Fibroblast of skin of left biceps (primary cell): ENCODE measurements around the gene GPR89A.
"Not testable (repeated sequence)": the region's sequence is repeated elsewhere in the genome, so short reads cannot be mapped to it uniquely, and the experiment has no call there.

Experiments used
- DNase-seq, 2 experiments: peaks; one replicate each; pipeline ENCODE4 v3.0.0-alpha.2; 2013; ENCODE audit warnings: low read depth in 2 of 2

The GPR89A gene

GRCh38 chr1:145717833-145718232 is 110.0 kb downstream of the GPR89A start:
- no peak for DNase-seq

- DNase-seq = not testable (repeated sequence)
These were observed 110.7 kb downstream of the GPR89A start for GRCh38 chr1:145718465-145718864.

GRCh38 chr1:145719230-145720079 is 111.7 kb downstream of the GPR89A start, which contains the start of gene CD160:
Gene CD160, plus strand, starts transcription at chr1:145719499. Its CDS starts 8,829 bp downstream, at chr1:145728328.
- no peak for DNase-seq
